Esophagus muscularis mucosa (tissue), 4 donors: ENCODE measurements around the gene NFATC3. TPM values are rescaled to one million over a fixed set of nuclear protein-coding genes. Genes with fewer than 3 reads are reported as not detected.
"Not testable (repeated sequence)": the region's sequence is repeated elsewhere in the genome, so short reads cannot be mapped to it uniquely, and the experiment has no call there.

Experiments
- DNase-seq: peaks from one replicate; pipeline ENCODE4 v3.0.0-alpha.2; 2017; ENCODE audit errors: extremely low spot score
- H3K27ac ChIP-seq, 4 donors: fragments of 200-600 bp; sonication (generic); replicated peaks in 1 of 4; 1 replicate in 3 of 4; 2 replicates in 1 of 4; pipeline ENCODE4 v1.5.1; 2016 to 2019; ENCODE audit warnings: mild to moderate bottlenecking in 1 of 4
- H3K27me3 ChIP-seq, 4 donors: fragments of 200-600 bp; sonication (generic); one replicate each; pipeline versions ENCODE4 v1.5.1 to v1.6.0; 2016 to 2019
- H3K36me3 ChIP-seq, 4 donors: fragments of 200-600 bp; sonication (generic); one replicate each; pipeline ENCODE4 v1.5.1; 2016 to 2019
- H3K4me1 ChIP-seq, 4 donors: fragments of 200-600 bp; sonication (generic); one replicate each; pipeline ENCODE4 v1.5.1; 2016 to 2019
- H3K4me3 ChIP-seq, 4 donors: fragments of 200-600 bp; sonication (generic); 1 replicate in 2 of 4; 2 replicates in 2 of 4; pipeline ENCODE4 v1.5.1; 2016 to 2019; ENCODE audit warnings: mild to moderate bottlenecking in 4 of 4, moderate library complexity in 1 of 4
- H3K9me3 ChIP-seq, 4 donors: fragments of 200-600 bp; sonication (generic); 1 replicate in 3 of 4; 2 replicates in 1 of 4; pipeline ENCODE4 v1.5.1; 2016 to 2019
- EP300 ChIP-seq: sonication (generic); formaldehyde crosslinking; IDR thresholded peaks from one replicate; pipeline ENCODE4 v1.6.1; 2017; ENCODE audit warnings: antibody characterized with exemption
- POLR2A ChIP-seq: fragments of 450-650 bp; IDR thresholded peaks from one replicate; pipeline ENCODE4 v1.6.1; 2017; ENCODE audit warnings: antibody characterized with exemption, moderate library complexity, mild to moderate bottlenecking, low read depth
- POLR2AphosphoS5 ChIP-seq, 2 donors: sonication (generic); formaldehyde crosslinking; IDR thresholded peaks; one replicate each; pipeline ENCODE4 v1.6.1; 2017; ENCODE audit warnings: antibody characterized with exemption in 2 of 2
- WGBS: methylation state at CpG from one replicate; pipeline ENCODE4 v1.1.5; 2018; 5-methylcytosine and 5-hydroxymethylcytosine counted together
- intact Hi-C: fragments of 100-400 bp; cut with DNase I; formaldehyde crosslinking; loops from one replicate; pipeline ENCODE4 v1.15.1; 2023
- total RNA-seq, 4 donors: library from RNA; depleted of rRNA; stranded (reverse); fragments of >200 nt; gene quantifications; one replicate each; pipeline versions ENCODE4 v1.1.0 to v1.2.1, GENCODE V29; 2016
- TF ChIP-seq, protein P1 (sequence below), 3 experiments: fragments of 200-600 bp in 2 of 3; fragments of 450-650 bp in 1 of 3; sonication (generic) in 2 of 3; IDR thresholded peaks; one replicate each; pipeline ENCODE4 v1.5.1; 2017 to 2019; ENCODE audit warnings: antibody characterized with exemption in 3 of 3, mild to moderate bottlenecking in 2 of 3, moderate library complexity in 1 of 3

The NFATC3 gene
- total RNA-seq, 4 donors from 2014 or later = 44.6 to 56.8 (median 50.8) TPM

DNA sequence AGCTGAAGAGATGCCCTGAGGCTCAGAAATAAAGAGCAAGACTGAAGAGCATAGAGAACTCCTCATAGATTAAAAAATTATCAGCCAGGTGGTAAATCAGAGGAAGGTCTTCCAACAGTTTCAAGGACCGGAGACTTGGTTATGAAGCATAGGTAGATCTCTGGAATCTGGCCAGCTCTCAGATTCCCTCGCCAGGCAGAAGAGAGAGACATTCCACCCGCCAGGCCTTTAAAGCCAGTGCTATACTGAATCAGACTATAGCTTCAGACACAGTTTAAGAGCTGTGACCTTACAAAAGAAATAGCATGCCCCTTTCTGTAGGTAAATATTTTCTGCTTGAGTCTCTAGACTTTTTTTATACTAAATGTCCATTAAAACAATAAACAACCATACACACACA is 70.3 kb downstream of the NFATC3 start:
- H3K27me3 ChIP-seq = no peaks in the 10 kb centered on the region
- WGBS = 83% methylated on average over 3 of the region's 3 CpGs
- intact Hi-C loops = no loop called here
- TF ChIP-seq POLR2A = no peak
- no peak for TF ChIP-seq EP300
- no peak for TF ChIP-seq POLR2AphosphoS5 (IDR thresholded peaks at IDR 0.05)
- TF ChIP-seq, protein P1, sequence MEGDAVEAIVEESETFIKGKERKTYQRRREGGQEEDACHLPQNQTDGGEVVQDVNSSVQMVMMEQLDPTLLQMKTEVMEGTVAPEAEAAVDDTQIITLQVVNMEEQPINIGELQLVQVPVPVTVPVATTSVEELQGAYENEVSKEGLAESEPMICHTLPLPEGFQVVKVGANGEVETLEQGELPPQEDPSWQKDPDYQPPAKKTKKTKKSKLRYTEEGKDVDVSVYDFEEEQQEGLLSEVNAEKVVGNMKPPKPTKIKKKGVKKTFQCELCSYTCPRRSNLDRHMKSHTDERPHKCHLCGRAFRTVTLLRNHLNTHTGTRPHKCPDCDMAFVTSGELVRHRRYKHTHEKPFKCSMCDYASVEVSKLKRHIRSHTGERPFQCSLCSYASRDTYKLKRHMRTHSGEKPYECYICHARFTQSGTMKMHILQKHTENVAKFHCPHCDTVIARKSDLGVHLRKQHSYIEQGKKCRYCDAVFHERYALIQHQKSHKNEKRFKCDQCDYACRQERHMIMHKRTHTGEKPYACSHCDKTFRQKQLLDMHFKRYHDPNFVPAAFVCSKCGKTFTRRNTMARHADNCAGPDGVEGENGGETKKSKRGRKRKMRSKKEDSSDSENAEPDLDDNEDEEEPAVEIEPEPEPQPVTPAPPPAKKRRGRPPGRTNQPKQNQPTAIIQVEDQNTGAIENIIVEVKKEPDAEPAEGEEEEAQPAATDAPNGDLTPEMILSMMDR (IDR thresholded peaks at IDR 0.05) = no peak
- no peaks in the 10 kb centered on the region for H3K4me1 ChIP-seq
- no peak overlapping the region for H3K27ac ChIP-seq
- peaks cover 0 to 29% (median 21%) of the 10 kb centered on the region in 4 donors for H3K36me3 ChIP-seq
- no peak for DNase-seq
- no peaks in the 10 kb centered on the region for H3K9me3 ChIP-seq
- H3K4me3 ChIP-seq = no peak overlapping the region

DNA sequence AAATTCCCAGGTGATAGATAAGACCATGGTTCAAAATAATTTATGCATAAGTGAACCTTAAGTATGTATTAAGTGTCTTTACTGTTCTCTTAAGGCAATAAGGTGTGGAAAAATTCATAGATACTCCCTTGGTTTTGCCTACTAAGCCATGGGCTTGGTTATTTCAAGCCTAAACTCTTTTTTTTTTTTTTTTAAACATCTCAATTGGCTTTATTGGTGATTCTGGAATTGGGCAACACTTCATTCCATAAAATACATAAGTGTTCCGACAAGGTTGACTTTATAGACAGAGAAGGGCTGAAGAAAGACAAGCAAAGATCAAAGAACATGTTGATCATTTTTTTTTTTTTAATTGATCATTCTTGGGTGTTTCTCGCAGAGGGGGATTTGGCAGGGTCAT is 77.2 kb downstream of the NFATC3 start:
- intact Hi-C loops = no loop called here
- Histone ChIP-seq H3K27me3 (no peaks in the 10 kb centered on the region), H3K36me3 (peaks cover 0 to 41% (median 28%) of the 10 kb centered on the region in 4 donors), H3K27ac (no peak overlapping the region), H3K4me3 (no peak overlapping the region), H3K9me3 (no peaks in the 10 kb centered on the region), H3K4me1 (no peaks in the 10 kb centered on the region)
- WGBS = 99% methylated on average over 2 of the region's 2 CpGs
- TF ChIP-seq POLR2A (no peak), EP300 (no peak), POLR2AphosphoS5 (IDR thresholded peaks at IDR 0.05) (no peak)
- TF ChIP-seq, protein P1 (IDR thresholded peaks at IDR 0.05) = no peak
- DNase-seq = no peak

DNA sequence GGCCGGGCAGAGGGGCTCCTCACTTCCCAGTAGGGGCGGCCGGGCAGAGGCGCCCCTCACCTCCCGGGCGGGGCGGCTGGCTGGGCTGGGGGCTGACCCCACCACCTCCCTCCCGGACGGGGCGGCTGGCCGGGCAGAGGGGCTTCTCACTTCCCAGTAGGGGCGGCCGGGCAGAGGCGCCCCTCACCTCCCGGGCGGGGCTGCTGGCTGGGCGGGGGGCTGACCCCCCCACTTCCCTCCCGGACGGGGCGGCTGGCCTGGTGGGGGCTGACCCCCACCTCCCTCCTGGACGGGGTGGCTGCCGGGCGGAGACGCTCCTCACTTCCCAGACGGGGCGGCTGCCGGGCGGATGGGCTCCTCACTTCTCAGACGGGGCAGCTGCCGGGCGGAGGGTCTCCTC is 78.1 kb downstream of the NFATC3 start:
- intact Hi-C loops = not testable (repeated sequence)
- WGBS = no CpG with 5 or more reads among the region's 31 CpGs

DNA sequence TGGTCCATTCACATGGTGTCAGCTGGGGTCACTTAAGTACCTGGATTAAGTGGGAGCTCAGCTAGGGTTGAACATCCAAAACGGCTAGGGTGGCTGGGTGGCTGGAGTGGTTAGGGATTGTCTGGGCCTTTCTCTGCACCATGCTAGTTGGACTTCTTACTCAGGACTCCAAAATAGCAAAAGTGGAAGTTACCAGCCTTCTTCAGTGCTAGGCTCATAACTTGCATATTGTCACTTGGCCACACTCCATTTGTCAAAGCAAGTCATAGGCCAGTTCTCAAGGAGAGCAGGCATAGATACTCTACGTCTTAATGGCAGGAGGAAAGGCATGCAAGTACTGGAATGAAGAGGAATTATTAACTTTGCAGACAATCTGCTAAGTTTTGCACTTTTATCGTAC is 81.1 kb downstream of the NFATC3 start:
- Histone ChIP-seq H3K36me3 (peaks cover 12 to 43% (median 30%) of the 10 kb centered on the region in 4 donors), H3K4me3 (no peak overlapping the region), H3K4me1 (no peaks in the 10 kb centered on the region), H3K9me3 (no peaks in the 10 kb centered on the region), H3K27me3 (no peaks in the 10 kb centered on the region), H3K27ac (no peak overlapping the region)
- intact Hi-C loops = no loop called here
- TF ChIP-seq, protein P1 (IDR thresholded peaks at IDR 0.05) = no peak
- TF ChIP-seq POLR2AphosphoS5 (IDR thresholded peaks at IDR 0.05) (no peak), EP300 (no peak), POLR2A (no peak)
- DNase-seq = no peak
- 92% methylated on average over 3 of the region's 3 CpGs for WGBS

More for the DNA sequence above, 78.1 kb downstream of the NFATC3 start:
- not testable (repeated sequence) for H3K4me1 ChIP-seq, H3K27ac ChIP-seq, H3K4me3 ChIP-seq, H3K27me3 ChIP-seq, DNase-seq, H3K9me3 ChIP-seq
- peaks cover 4 to 40% (median 31%) of the 10 kb centered on the region in 4 donors for H3K36me3 ChIP-seq

DNA sequence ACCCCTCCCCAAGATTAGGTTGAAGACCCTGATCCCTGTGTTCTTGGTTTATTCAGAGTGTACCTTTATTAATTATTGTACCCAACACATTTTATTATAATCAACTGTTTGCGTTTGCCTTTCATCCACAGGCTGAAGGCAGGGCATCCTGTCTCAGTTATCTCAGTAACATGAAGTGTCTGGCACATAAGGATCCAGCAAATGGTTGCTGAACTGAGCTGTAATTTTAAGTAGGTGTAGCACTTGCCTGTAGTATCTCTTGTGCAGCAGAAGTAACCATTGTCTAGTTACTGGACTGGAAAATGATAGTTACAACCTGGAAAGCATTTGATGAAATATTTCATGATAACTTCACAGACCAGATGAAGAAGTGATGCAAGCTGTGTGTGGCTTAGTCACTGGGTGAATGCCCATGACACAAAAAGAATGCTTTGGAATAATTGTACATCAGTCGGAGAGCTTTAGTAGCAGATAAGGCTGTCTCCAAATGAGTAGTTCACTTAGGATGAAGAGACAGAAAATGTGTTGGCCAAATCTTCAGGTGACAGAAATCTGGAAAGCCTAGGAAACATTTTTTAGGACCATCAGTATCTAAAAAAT is 94.1 kb downstream of the NFATC3 start:
- Histone ChIP-seq H3K27me3 (no peaks in the 10 kb centered on the region), H3K4me3 (no peak overlapping the region), H3K4me1 (no peaks in the 10 kb centered on the region), H3K9me3 (no peaks in the 10 kb centered on the region), H3K27ac (no peak overlapping the region), H3K36me3 (peaks cover 13 to 79% (median 42%) of the 10 kb centered on the region in 4 donors)
- TF ChIP-seq POLR2AphosphoS5 (IDR thresholded peaks at IDR 0.05) (no peak), EP300 (no peak)
- 88% methylated on average over 2 of the region's 2 CpGs for WGBS
- intact Hi-C loops = no loop called here
- DNase-seq = no peak

DNA sequence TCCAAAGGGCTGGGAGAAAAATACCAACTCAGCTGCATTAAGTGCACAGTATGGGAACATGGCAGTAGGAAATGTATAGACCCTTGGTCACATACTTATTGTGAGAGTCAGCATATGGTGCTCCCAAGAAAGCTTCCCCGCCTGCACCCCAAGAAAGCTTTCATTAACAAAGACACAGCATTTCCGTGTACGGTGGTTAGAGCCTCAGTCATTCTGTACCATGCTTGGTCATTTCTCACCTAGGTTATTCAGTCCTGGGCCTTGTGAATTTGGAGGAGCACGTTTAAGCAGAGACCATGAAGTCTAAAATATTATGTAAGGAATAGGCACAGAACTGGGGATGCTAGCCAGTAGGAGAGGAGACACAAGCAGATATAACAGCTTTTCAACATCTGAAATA is 94.7 kb downstream of the NFATC3 start:
- no peak for DNase-seq
- no peaks in the 10 kb centered on the region for H3K27me3 ChIP-seq
- no peaks in the 10 kb centered on the region for H3K4me1 ChIP-seq
- peaks cover 13 to 79% (median 40%) of the 10 kb centered on the region in 4 donors for H3K36me3 ChIP-seq
- H3K9me3 ChIP-seq = no peaks in the 10 kb centered on the region
- TF ChIP-seq POLR2A (no peak), POLR2AphosphoS5 (IDR thresholded peaks at IDR 0.05) (no peak), EP300 (no peak)
- TF ChIP-seq, protein P1 (IDR thresholded peaks at IDR 0.05) = no peak
- WGBS = 90% methylated on average over 4 of the region's 4 CpGs
- intact Hi-C loops = no loop called here
- no peak overlapping the region for H3K27ac ChIP-seq
- no peak overlapping the region for H3K4me3 ChIP-seq
